Gastrocnemius medialis (tissue), 4 donors: ENCODE results near the gene SMYD3. TPM values are rescaled to one million over a fixed set of nuclear protein-coding genes. Genes with fewer than 3 reads are reported as not detected.

ENCODE experiments used
- ATAC-seq, 2 donors: fragments of 150-250 bp; one replicate each; pipeline ENCODE4 v1.9.1; 2016
- DNase-seq, 2 donors: peaks; one replicate each; pipeline ENCODE4 v3.0.0-alpha.2; 2019
- H3K27ac ChIP-seq, 4 donors: fragments of 200-600 bp; sonication (generic); 1 replicate in 1 of 4; 2 replicates in 3 of 4; pipeline ENCODE4 v1.5.1; 2016 to 2018; ENCODE audit warnings: mild to moderate bottlenecking in 2 of 4, moderate library complexity in 1 of 4
- H3K27me3 ChIP-seq, 3 donors: fragments of 200-600 bp; sonication (generic) in 2 of 3; 1 replicate in 1 of 3; 2 replicates in 2 of 3; pipeline versions ENCODE4 v1.5.1 to v1.6.0; 2016 to 2019; ENCODE audit warnings: mild to moderate bottlenecking in 1 of 3, moderate library complexity in 1 of 3
- H3K36me3 ChIP-seq, 2 donors: fragments of 200-600 bp; sonication (generic) in 1 of 2; one replicate each; pipeline ENCODE4 v1.5.1; 2017 to 2018
- H3K4me1 ChIP-seq, 2 donors: fragments of 200-600 bp; sonication (generic) in 1 of 2; one replicate each; pipeline ENCODE4 v1.5.1; 2016 to 2017; ENCODE audit warnings: mild to moderate bottlenecking in 2 of 2
- H3K4me3 ChIP-seq, 4 donors: fragments of 200-600 bp; sonication (generic) in 3 of 4; 1 replicate in 1 of 4; 2 replicates in 3 of 4; pipeline ENCODE4 v1.5.1; 2016 to 2019; ENCODE audit warnings: mild to moderate bottlenecking in 2 of 4
- H3K9me3 ChIP-seq, 3 donors: fragments of 200-600 bp; sonication (generic) in 2 of 3; 1 replicate in 1 of 3; 2 replicates in 2 of 3; pipeline ENCODE4 v1.5.1; 2016 to 2019
- POLR2A ChIP-seq, 2 donors: fragments of 450-650 bp; IDR thresholded peaks; one replicate each; pipeline ENCODE4 v1.6.1; 2017; ENCODE audit warnings: antibody characterized with exemption in 2 of 2, mild to moderate bottlenecking in 2 of 2, moderate library complexity in 2 of 2
- in situ Hi-C, 4 donors: fragments of 200-750 bp; cut with MboI; loops; one replicate each; pipeline versions ENCODE4 v1.15.0 to v1.8.0; 2017; ENCODE audit warnings: low sequenced_read_pairs in 4 of 4
- intact Hi-C: fragments of 100-400 bp; cut with DNase I; formaldehyde crosslinking; loops from one replicate; pipeline ENCODE4 v1.15.1; 2023; ENCODE audit warnings: low total_unique reads
- total RNA-seq, 4 donors: library from RNA; depleted of rRNA; stranded (reverse); fragments of >200 nt; gene quantifications; one replicate each; pipeline versions ENCODE4 v1.1.0 to v1.2.3, GENCODE V29; 2016
- TF ChIP-seq, protein P1 (sequence below), 5 experiments: fragments of 450-650 bp in 3 of 5; fragments of 200-600 bp in 2 of 5; sonication (generic) in 2 of 5; IDR thresholded peaks in 4 of 5; conservative IDR thresholded peaks in 1 of 5; 1 replicate in 4 of 5; 2 replicates in 1 of 5; pipeline ENCODE4 v1.5.1; 2016 to 2019; ENCODE audit warnings: antibody characterized with exemption in 5 of 5, mild to moderate bottlenecking in 3 of 5, moderate library complexity in 3 of 5

Gene SMYD3
- total RNA-seq, 4 donors from 2014 or later, result 4.4 to 10.3 (median 6.3) TPM

DNA sequence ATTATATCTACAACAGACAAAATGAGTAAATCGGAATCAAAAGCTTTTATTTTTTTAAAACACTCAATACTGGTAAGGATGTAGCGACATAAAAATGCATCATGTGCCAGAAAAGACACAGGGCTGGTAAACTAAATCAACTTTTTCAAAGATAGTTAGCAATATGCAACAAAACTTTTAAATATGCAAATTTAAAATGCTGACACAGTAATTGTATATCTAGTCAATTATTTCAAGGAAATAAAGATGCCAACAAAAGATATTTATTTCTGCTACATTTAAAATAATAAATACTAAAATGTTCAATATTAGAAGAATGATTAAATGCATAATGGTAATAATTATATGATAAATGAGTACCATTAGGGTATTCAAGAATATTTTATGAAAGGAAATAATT is 295.1 kb downstream of the SMYD3 start:
- Histone ChIP-seq H3K4me3 (no peak overlapping the region), H3K9me3 (no peaks in the 10 kb centered on the region), H3K27me3 (no peaks in the 10 kb centered on the region), H3K36me3 (no peaks in the 10 kb centered on the region), H3K27ac (no peak overlapping the region), H3K4me1 (no peaks in the 10 kb centered on the region)
- intact Hi-C loops, result no loop called here
- DNase-seq (no peak), ATAC-seq (no peak)
- TF ChIP-seq POLR2A (IDR thresholded peaks at IDR 0.05), result no peak
- TF ChIP-seq, protein P1, sequence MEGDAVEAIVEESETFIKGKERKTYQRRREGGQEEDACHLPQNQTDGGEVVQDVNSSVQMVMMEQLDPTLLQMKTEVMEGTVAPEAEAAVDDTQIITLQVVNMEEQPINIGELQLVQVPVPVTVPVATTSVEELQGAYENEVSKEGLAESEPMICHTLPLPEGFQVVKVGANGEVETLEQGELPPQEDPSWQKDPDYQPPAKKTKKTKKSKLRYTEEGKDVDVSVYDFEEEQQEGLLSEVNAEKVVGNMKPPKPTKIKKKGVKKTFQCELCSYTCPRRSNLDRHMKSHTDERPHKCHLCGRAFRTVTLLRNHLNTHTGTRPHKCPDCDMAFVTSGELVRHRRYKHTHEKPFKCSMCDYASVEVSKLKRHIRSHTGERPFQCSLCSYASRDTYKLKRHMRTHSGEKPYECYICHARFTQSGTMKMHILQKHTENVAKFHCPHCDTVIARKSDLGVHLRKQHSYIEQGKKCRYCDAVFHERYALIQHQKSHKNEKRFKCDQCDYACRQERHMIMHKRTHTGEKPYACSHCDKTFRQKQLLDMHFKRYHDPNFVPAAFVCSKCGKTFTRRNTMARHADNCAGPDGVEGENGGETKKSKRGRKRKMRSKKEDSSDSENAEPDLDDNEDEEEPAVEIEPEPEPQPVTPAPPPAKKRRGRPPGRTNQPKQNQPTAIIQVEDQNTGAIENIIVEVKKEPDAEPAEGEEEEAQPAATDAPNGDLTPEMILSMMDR (IDR thresholded peaks at IDR 0.05 in 4 of 5, conservative IDR thresholded peaks at IDR 0.05 in 1 of 5), result no peak
- in situ Hi-C loops, result no loop called here

DNA sequence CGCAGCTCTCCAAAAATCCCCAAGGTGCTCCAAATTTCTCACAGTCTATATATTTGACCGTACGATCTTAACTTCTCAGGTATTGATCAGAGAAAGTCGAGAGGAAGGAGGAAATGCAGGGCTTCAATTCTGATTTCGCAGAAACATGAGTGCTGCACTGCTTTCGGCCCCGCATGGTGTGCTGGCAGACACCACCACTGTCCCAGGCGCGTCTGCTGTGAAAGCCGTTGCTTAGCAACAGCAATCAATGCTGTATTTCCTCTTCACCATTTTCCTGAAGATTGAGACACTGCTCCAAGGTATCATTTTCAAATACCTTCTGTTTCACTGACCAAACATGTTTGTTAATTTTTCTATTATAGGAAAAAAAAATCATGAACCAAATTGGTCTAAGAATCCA is 296.3 kb downstream of the SMYD3 start:
- Histone ChIP-seq H3K27ac (no peak overlapping the region), H3K36me3 (no peaks in the 10 kb centered on the region), H3K4me1 (no peaks in the 10 kb centered on the region), H3K27me3 (no peaks in the 10 kb centered on the region), H3K9me3 (no peaks in the 10 kb centered on the region), H3K4me3 (no peak overlapping the region)
- no peak for TF ChIP-seq POLR2A (IDR thresholded peaks at IDR 0.05)
- TF ChIP-seq, protein P1 (IDR thresholded peaks at IDR 0.05 in 4 of 5, conservative IDR thresholded peaks at IDR 0.05 in 1 of 5), result no peak
- intact Hi-C loops, result no loop called here
- in situ Hi-C loops, result no loop called here
- DNase-seq (no peak), ATAC-seq (no peak)

DNA sequence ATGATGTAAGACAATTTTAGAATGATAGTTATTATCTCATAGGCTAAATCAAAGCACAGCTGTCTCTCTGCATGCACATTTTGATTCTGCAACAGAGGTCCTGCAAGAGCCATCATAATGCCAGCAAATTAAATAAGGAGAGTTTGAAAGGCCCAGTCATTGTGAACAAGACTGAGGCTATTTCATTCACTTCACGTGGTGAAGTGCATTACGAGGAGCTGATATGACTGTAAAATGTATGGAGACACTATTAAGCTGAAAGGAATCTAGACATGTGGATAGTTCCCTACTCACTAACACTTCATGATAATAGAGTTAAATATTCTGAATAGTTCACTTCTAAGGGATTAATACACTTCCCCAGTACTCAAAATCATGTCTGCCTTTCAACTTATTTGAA is 299.0 kb downstream of the SMYD3 start:
- ATAC-seq (no peak), DNase-seq (no peak)
- intact Hi-C loops, result no loop called here
- Histone ChIP-seq H3K27ac (no peak overlapping the region), H3K36me3 (no peaks in the 10 kb centered on the region), H3K4me3 (no peak overlapping the region), H3K27me3 (no peaks in the 10 kb centered on the region), H3K4me1 (no peaks in the 10 kb centered on the region), H3K9me3 (no peaks in the 10 kb centered on the region)
- no peak for TF ChIP-seq POLR2A (IDR thresholded peaks at IDR 0.05)
- TF ChIP-seq, protein P1 (IDR thresholded peaks at IDR 0.05 in 4 of 5, conservative IDR thresholded peaks at IDR 0.05 in 1 of 5), result no peak
- in situ Hi-C loops, result no loop called here

DNA sequence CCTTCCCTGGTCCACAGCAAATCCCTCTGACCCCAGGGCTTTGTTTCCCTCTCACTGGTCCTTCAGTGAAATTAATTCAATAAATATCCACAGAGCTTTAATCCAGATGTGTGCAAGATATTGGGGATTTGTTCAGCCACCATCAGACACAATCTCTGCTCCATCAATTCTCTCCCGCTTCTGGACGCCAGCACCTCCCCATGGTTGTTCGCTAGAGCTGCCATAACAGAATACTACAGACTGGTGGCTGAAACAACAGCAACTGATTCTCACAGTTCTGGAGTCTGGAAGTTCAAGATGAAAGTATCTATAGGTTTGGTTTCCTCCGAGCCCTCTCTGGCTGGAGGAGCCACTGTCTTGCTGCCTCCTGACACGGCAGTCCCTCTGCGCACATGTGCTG is 303.9 kb downstream of the SMYD3 start:
- no peak for TF ChIP-seq POLR2A (IDR thresholded peaks at IDR 0.05)
- TF ChIP-seq, protein P1 (IDR thresholded peaks at IDR 0.05 in 4 of 5, conservative IDR thresholded peaks at IDR 0.05 in 1 of 5), result no peak
- H3K4me3 ChIP-seq, result no peak overlapping the region
- H3K27me3 ChIP-seq, result no peaks in the 10 kb centered on the region
- H3K9me3 ChIP-seq, result no peaks in the 10 kb centered on the region
- intact Hi-C loops (no loop called here), in situ Hi-C loops (no loop called here)
- DNase-seq (no peak), ATAC-seq (no peak)
- no peaks in the 10 kb centered on the region for H3K36me3 ChIP-seq
- H3K4me1 ChIP-seq, result no peaks in the 10 kb centered on the region
- H3K27ac ChIP-seq, result no peak overlapping the region

DNA sequence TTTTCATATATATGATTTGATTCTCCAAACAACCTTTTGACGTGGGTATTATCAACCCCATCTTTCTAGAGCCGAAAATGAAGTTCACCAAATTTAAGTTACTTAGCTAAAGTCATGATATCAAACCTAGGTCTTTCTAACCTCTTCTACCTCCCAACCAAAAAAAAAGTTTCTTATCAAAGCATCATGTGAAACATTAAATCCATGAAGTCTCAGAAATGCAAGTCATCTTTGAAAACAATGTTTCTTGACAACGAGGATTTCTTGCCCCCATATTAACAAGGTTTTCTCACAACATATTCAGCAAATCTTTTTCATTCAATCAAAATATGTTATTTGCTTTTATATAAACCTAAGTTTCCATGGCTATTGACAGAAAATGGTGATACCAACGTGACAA is 306.3 kb downstream of the SMYD3 start:
- no peaks in the 10 kb centered on the region for H3K27me3 ChIP-seq
- H3K4me1 ChIP-seq, result no peaks in the 10 kb centered on the region
- ATAC-seq, result no peak
- intact Hi-C loops (no loop called here), in situ Hi-C loops (no loop called here)
- no peak for DNase-seq
- no peak overlapping the region for H3K4me3 ChIP-seq
- TF ChIP-seq POLR2A (IDR thresholded peaks at IDR 0.05), result no peak
- TF ChIP-seq, protein P1 (IDR thresholded peaks at IDR 0.05 in 4 of 5, conservative IDR thresholded peaks at IDR 0.05 in 1 of 5), result no peak
- H3K36me3 ChIP-seq, result no peaks in the 10 kb centered on the region
- H3K9me3 ChIP-seq, result no peaks in the 10 kb centered on the region
- H3K27ac ChIP-seq, result no peak overlapping the region
